Measurements from ENCODE around the gene CRYBG1. TPM values are rescaled to one million over a fixed set of nuclear protein-coding genes. Genes with fewer than 3 reads are reported as not detected.

CRYBG1 gene
- total RNA-seq, 5 donors from 2014 or later (not counting 1 experiment from before 2014, with no cell fraction given): 26.4 to 50.1 (median 38.0) TPM

GRCh38 chr6:106372838-106373501 lies 12.5 kb downstream of the CRYBG1 start:
- H3K27ac ChIP-seq (ENCODE audit: low read length): no peak overlapping the region

GRCh38 chr6:106373502-106374239 lies 13.2 kb downstream of the CRYBG1 start:
- no peaks in the 10 kb centered on the region for H3K36me3 Mint-ChIP-seq
- Histone ChIP-seq H3K27me3 (replicated peaks in 1 of 2; ENCODE audit: control insufficient read depth in 2 of 2, extremely low read depth in 1 of 2, insufficient read depth in 2 of 2, low read length in 1 of 2) (peaks cover 0 to under 1% of the 10 kb centered on the region in 2 experiments), H3K36me3 (ENCODE audit: control insufficient read depth in 2 of 2, extremely low read depth in 1 of 2, insufficient read depth in 1 of 2, low read length in 1 of 2) (no peaks in the 10 kb centered on the region), H3K9me3 (no peaks in the 10 kb centered on the region), H3K27ac (ENCODE audit: low read length) (no peak overlapping the region), H3K4me3 (ENCODE audit: control insufficient read depth in 1 of 2, extremely low read depth in 1 of 2, low read length in 1 of 2) (no peak overlapping the region), H3K4me1 (ENCODE audit: control insufficient read depth in 1 of 2, extremely low read depth in 1 of 2, insufficient read depth in 2 of 2, low read length in 2 of 2) (no peaks in the 10 kb centered on the region)
- no peaks in the 10 kb centered on the region for H3K4me1 Mint-ChIP-seq
- no peak overlapping the region for H3K4me3 Mint-ChIP-seq
- ATAC-seq (replicated peaks in 1 of 4): no peak
- CTCF ChIA-PET: interaction anchor here in 1 of 2 donors (0.6 kb wide), 1 partner anchor 132 kb away, joined by 7 read pairs; no protein-coding TSS in a partner anchor
- no CpG with 5 or more reads among the region's 1 CpG for WGBS (ENCODE audit: insufficient coverage)
- H3K27me3 Mint-ChIP-seq: peaks cover 8 to 11% of the 10 kb centered on the region in 2 donors
- H3K27ac Mint-ChIP-seq: no peak overlapping the region
- no peak for DNase-seq
- POLR2A ChIA-PET: no interaction called here
- no peaks in the 10 kb centered on the region for H3K9me3 Mint-ChIP-seq

More at GRCh38 chr6:106372838-106373501, 12.5 kb downstream of the CRYBG1 start:
- no peaks in the 10 kb centered on the region for H3K36me3 ChIP-seq (ENCODE audit: control insufficient read depth in 2 of 2, extremely low read depth in 1 of 2, insufficient read depth in 1 of 2, low read length in 1 of 2)
- no peaks in the 10 kb centered on the region for H3K27me3 ChIP-seq (replicated peaks in 1 of 2; ENCODE audit: control insufficient read depth in 2 of 2, extremely low read depth in 1 of 2, insufficient read depth in 2 of 2, low read length in 1 of 2)
- DNase-seq: no peak
- no peaks in the 10 kb centered on the region for H3K4me1 ChIP-seq (ENCODE audit: control insufficient read depth in 1 of 2, extremely low read depth in 1 of 2, insufficient read depth in 2 of 2, low read length in 2 of 2)
- no peaks in the 10 kb centered on the region for H3K9me3 Mint-ChIP-seq
- H3K27me3 Mint-ChIP-seq: peaks cover 3 to 6% of the 10 kb centered on the region in 2 donors
- no peak overlapping the region for H3K27ac Mint-ChIP-seq
- H3K9me3 ChIP-seq: no peaks in the 10 kb centered on the region
- ChIA-PET POLR2A (no interaction called here), CTCF (interaction anchor here in 1 of 2 donors (1.1 kb wide), 1 partner anchor 12 kb away, joined by 4 read pairs; the partner anchor contains the start of gene CRYBG1)
- no peak overlapping the region for H3K4me3 Mint-ChIP-seq
- WGBS (ENCODE audit: insufficient coverage): no CpG with 5 or more reads among the region's 4 CpGs
- no peak for ATAC-seq (replicated peaks in 1 of 4)
- no peaks in the 10 kb centered on the region for H3K36me3 Mint-ChIP-seq
- no peak overlapping the region for H3K4me3 ChIP-seq (ENCODE audit: control insufficient read depth in 1 of 2, extremely low read depth in 1 of 2, low read length in 1 of 2)
- no peaks in the 10 kb centered on the region for H3K4me1 Mint-ChIP-seq

GRCh38 chr6:106377061-106377540 lies 16.6 kb downstream of the CRYBG1 start:
- CTCF ChIA-PET: no interaction called here
- no peaks in the 10 kb centered on the region for H3K36me3 ChIP-seq (ENCODE audit: control insufficient read depth in 2 of 2, extremely low read depth in 1 of 2, insufficient read depth in 1 of 2, low read length in 1 of 2)
- Mint-ChIP-seq H3K36me3 (no peaks in the 10 kb centered on the region), H3K27ac (no peak overlapping the region), H3K4me3 (no peak overlapping the region), H3K9me3 (no peaks in the 10 kb centered on the region), H3K27me3 (peaks cover 8 to 18% of the 10 kb centered on the region in 2 donors), H3K4me1 (peaks cover 0 to 8% (median 2%) of the 10 kb centered on the region in 3 donors)
- no CpG with 5 or more reads among the region's 5 CpGs for WGBS (ENCODE audit: insufficient coverage)
- no peaks in the 10 kb centered on the region for H3K9me3 ChIP-seq
- DNase-seq (no peak), ATAC-seq (replicated peaks in 1 of 4) (no peak)
- H3K4me1 ChIP-seq (ENCODE audit: control insufficient read depth in 1 of 2, extremely low read depth in 1 of 2, insufficient read depth in 2 of 2, low read length in 2 of 2): peaks cover 0 to 2% of the 10 kb centered on the region in 2 experiments
- peaks cover 0 to 3% of the 10 kb centered on the region in 2 experiments for H3K27me3 ChIP-seq (replicated peaks in 1 of 2; ENCODE audit: control insufficient read depth in 2 of 2, extremely low read depth in 1 of 2, insufficient read depth in 2 of 2, low read length in 1 of 2)
- H3K27ac ChIP-seq (ENCODE audit: low read length): no peak overlapping the region
- H3K4me3 ChIP-seq (ENCODE audit: control insufficient read depth in 1 of 2, extremely low read depth in 1 of 2, low read length in 1 of 2): no peak overlapping the region
- POLR2A ChIA-PET: interaction anchor here in 1 of 2 donors (0.6 kb wide), 1 partner anchor 42 kb away, joined by 3 read pairs; no protein-coding TSS in a partner anchor

GRCh38 chr6:106379951-106380350 lies 19.4 kb downstream of the CRYBG1 start:
- no peaks in the 10 kb centered on the region for H3K9me3 ChIP-seq
- no CpG with 5 or more reads among the region's 1 CpG for WGBS (ENCODE audit: insufficient coverage)
- ATAC-seq (replicated peaks in 1 of 4): no peak
- no peak overlapping the region for H3K4me3 ChIP-seq (ENCODE audit: control insufficient read depth in 1 of 2, extremely low read depth in 1 of 2, low read length in 1 of 2)
- peaks cover 0 to 3% of the 10 kb centered on the region in 2 experiments for H3K27me3 ChIP-seq (replicated peaks in 1 of 2; ENCODE audit: control insufficient read depth in 2 of 2, extremely low read depth in 1 of 2, insufficient read depth in 2 of 2, low read length in 1 of 2)
- CTCF ChIA-PET: no interaction called here
- H3K27ac ChIP-seq (ENCODE audit: low read length): no peak overlapping the region
- Mint-ChIP-seq H3K4me3 (no peak overlapping the region), H3K36me3 (no peaks in the 10 kb centered on the region), H3K9me3 (no peaks in the 10 kb centered on the region), H3K27ac (no peak overlapping the region), H3K4me1 (peaks cover 0 to 8% (median 2%) of the 10 kb centered on the region in 3 donors), H3K27me3 (peaks cover 8 to 16% of the 10 kb centered on the region in 2 donors)
- H3K4me1 ChIP-seq (ENCODE audit: control insufficient read depth in 1 of 2, extremely low read depth in 1 of 2, insufficient read depth in 2 of 2, low read length in 2 of 2): peaks cover 0 to 2% of the 10 kb centered on the region in 2 experiments
- H3K36me3 ChIP-seq (ENCODE audit: control insufficient read depth in 2 of 2, extremely low read depth in 1 of 2, insufficient read depth in 1 of 2, low read length in 1 of 2): no peaks in the 10 kb centered on the region
- POLR2A ChIA-PET: no interaction called here
- DNase-seq: no peak

GRCh38 chr6:106380407-106380806 lies 19.9 kb downstream of the CRYBG1 start:
- ATAC-seq (replicated peaks in 1 of 4): no peak
- ChIA-PET CTCF (no interaction called here), POLR2A (no interaction called here)
- H3K9me3 Mint-ChIP-seq: no peaks in the 10 kb centered on the region
- H3K4me1 Mint-ChIP-seq: peaks cover 0 to 8% (median 2%) of the 10 kb centered on the region in 3 donors
- Histone ChIP-seq H3K27ac (ENCODE audit: low read length) (no peak overlapping the region), H3K4me3 (ENCODE audit: control insufficient read depth in 1 of 2, extremely low read depth in 1 of 2, low read length in 1 of 2) (no peak overlapping the region), H3K36me3 (ENCODE audit: control insufficient read depth in 2 of 2, extremely low read depth in 1 of 2, insufficient read depth in 1 of 2, low read length in 1 of 2) (no peaks in the 10 kb centered on the region), H3K9me3 (no peaks in the 10 kb centered on the region), H3K27me3 (replicated peaks in 1 of 2; ENCODE audit: control insufficient read depth in 2 of 2, extremely low read depth in 1 of 2, insufficient read depth in 2 of 2, low read length in 1 of 2) (peaks cover 0 to 3% of the 10 kb centered on the region in 2 experiments), H3K4me1 (ENCODE audit: control insufficient read depth in 1 of 2, extremely low read depth in 1 of 2, insufficient read depth in 2 of 2, low read length in 2 of 2) (peaks cover 0 to 2% of the 10 kb centered on the region in 2 experiments)
- WGBS (ENCODE audit: insufficient coverage): no CpG with 5 or more reads among the region's 1 CpG
- DNase-seq: no peak
- H3K27ac Mint-ChIP-seq: no peak overlapping the region
- no peaks in the 10 kb centered on the region for H3K36me3 Mint-ChIP-seq
- no peak overlapping the region for H3K4me3 Mint-ChIP-seq
- H3K27me3 Mint-ChIP-seq: peaks cover 8 to 16% of the 10 kb centered on the region in 2 donors

GRCh38 chr6:106381223-106381622 lies 20.7 kb downstream of the CRYBG1 start:
- peaks cover 0 to 8% (median 2%) of the 10 kb centered on the region in 3 donors for H3K4me1 Mint-ChIP-seq
- DNase-seq: no peak
- peaks cover 8 to 16% of the 10 kb centered on the region in 2 donors for H3K27me3 Mint-ChIP-seq
- ATAC-seq (replicated peaks in 1 of 4): no peak
- no peak overlapping the region for H3K4me3 Mint-ChIP-seq
- POLR2A ChIA-PET: no interaction called here
- Histone ChIP-seq H3K36me3 (ENCODE audit: control insufficient read depth in 2 of 2, extremely low read depth in 1 of 2, insufficient read depth in 1 of 2, low read length in 1 of 2) (no peaks in the 10 kb centered on the region), H3K27me3 (replicated peaks in 1 of 2; ENCODE audit: control insufficient read depth in 2 of 2, extremely low read depth in 1 of 2, insufficient read depth in 2 of 2, low read length in 1 of 2) (peaks cover 0 to 3% of the 10 kb centered on the region in 2 experiments), H3K9me3 (no peaks in the 10 kb centered on the region), H3K4me3 (ENCODE audit: control insufficient read depth in 1 of 2, extremely low read depth in 1 of 2, low read length in 1 of 2) (no peak overlapping the region), H3K4me1 (ENCODE audit: control insufficient read depth in 1 of 2, extremely low read depth in 1 of 2, insufficient read depth in 2 of 2, low read length in 2 of 2) (peaks cover 0 to 2% of the 10 kb centered on the region in 2 experiments), H3K27ac (ENCODE audit: low read length) (no peak overlapping the region)
- no peaks in the 10 kb centered on the region for H3K36me3 Mint-ChIP-seq
- CTCF ChIA-PET: interaction anchor here in 1 of 2 donors (1.2 kb wide), 1 partner anchor 25 kb away, joined by 3 read pairs; no protein-coding TSS in a partner anchor
- WGBS (ENCODE audit: insufficient coverage): no CpG with 5 or more reads among the region's 1 CpG
- no peaks in the 10 kb centered on the region for H3K9me3 Mint-ChIP-seq
- no peak overlapping the region for H3K27ac Mint-ChIP-seq
